Measurements from ENCODE around the gene VPS52. TPM values are rescaled to one million over a fixed set of nuclear protein-coding genes. Genes with fewer than 3 reads are reported as not detected.
A peak's percentile ranks its signal among the peaks of the same experiment; 100 is the strongest.
"Not testable (repeated sequence)": the region's sequence is repeated elsewhere in the genome, so short reads cannot be mapped to it uniquely, and the experiment has no call there.

The VPS52 gene
- total and polyA plus RNA-seq, 5 donors, result 31.1 to 39.1 (median 34.6) TPM

GRCh38 chr6:33278392-33278741 lies 6.7 kb upstream of the VPS52 start:
- no peaks in the 10 kb centered on the region for H3K4me1 ChIP-seq (ENCODE audit: control insufficient read depth, insufficient read depth, low read length)
- intact Hi-C loops (cut with DNase I), result no loop called here
- no peak for DNase-seq
- H3K4me3 ChIP-seq (ENCODE audit: low read length), result no peak overlapping the region
- no peaks in the 10 kb centered on the region for H3K9me3 ChIP-seq (ENCODE audit: control insufficient read depth, low read length)
- H3K27me3 ChIP-seq (ENCODE audit: control insufficient read depth, insufficient read depth), result no peaks in the 10 kb centered on the region
- ATAC-seq, result no peak
- no peak overlapping the region for H3K27ac ChIP-seq (ENCODE audit: low read length)
- WGBS, result 76% methylated on average over 9 of the region's 9 CpGs

DNA sequence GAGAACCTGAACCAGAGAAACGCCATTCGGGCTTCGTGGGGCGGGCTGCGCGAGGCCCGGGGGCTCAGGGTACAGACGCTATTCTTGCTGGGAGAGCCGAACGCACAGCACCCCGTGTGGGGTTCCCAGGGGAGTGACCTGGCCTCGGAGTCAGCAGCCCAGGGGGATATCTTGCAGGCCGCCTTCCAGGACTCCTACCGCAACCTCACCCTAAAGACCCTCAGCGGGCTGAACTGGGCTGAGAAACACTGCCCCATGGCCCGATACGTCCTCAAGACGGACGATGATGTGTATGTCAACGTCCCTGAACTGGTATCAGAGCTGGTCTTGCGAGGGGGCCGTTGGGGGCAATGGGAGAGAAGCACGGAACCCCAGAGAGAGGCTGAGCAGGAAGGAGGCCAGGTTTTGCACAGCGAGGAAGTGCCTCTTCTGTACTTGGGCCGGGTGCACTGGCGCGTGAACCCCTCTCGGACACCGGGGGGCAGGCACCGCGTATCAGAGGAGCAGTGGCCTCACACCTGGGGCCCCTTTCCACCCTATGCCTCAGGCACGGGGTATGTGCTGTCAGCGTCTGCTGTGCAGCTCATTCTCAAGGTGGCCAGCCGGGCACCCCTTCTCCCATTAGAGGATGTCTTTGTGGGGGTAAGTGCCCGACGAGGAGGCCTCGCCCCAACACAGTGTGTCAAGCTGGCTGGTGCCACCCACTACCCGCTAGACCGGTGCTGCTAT lies 6.2 kb upstream of the VPS52 start:
- WGBS, result 38% methylated on average over 39 of the region's 39 CpGs
- intact Hi-C loops (cut with DNase I), result no loop called here
- Histone ChIP-seq H3K9me3 (ENCODE audit: control insufficient read depth, low read length) (no peaks in the 10 kb centered on the region), H3K4me3 (ENCODE audit: low read length) (peak overlapping the region; percentile 38), H3K27me3 (ENCODE audit: control insufficient read depth, insufficient read depth) (no peaks in the 10 kb centered on the region), H3K27ac (ENCODE audit: low read length) (peak overlapping the region; percentile 76), H3K4me1 (ENCODE audit: control insufficient read depth, insufficient read depth, low read length) (no peaks in the 10 kb centered on the region)
- peak in 2 of 3 donors; percentile 55 to 71 for DNase-seq
- ATAC-seq, result peak; percentile 2

DNA sequence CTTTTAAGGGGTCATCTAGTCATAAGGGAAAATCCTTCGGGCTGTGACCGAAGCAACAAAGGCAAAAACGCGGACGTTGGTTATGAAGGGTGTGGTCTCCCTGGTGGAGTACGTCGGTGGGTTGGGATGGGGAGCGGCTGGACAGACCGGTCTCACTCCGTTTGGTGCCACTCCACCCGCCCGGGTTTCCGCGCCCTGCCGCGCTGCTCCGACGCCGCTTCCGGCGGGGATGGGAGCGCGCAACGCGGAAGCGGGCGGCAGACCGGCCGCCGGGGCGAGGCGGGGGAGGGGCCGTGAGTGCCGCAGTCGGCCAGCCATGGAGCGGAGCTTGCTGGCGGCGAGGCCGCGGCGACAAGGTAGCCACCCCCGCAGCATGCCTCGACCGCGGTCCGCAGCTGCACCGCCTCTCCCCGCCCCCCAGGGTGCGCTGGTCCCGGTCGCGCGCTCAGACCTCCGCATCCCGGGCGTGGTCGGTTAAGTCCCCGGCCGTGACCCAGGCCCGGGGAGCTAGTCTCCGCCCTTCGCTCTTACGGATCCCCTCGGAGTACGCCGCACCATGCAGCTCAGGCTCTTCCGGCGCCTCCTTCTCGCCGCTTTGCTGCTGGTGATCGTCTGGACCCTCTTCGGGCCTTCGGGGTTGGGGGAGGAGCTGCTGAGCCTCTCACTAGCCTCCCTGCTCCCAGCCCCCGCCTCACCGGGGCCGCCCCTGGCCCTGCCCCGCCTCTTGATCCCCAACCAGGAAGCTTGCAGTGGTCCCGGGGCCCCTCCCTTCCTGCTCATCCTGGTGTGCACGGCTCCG lies 5.4 kb upstream of the VPS52 start, which contains the start of gene B3GALT4:
B3GALT4 (plus strand) TSS at position 260 of the 799 bp plus-strand sequence; CDS start at position 557, 297 bp downstream.
- Histone ChIP-seq H3K9me3 (ENCODE audit: control insufficient read depth, low read length) (no peaks in the 10 kb centered on the region), H3K4me1 (ENCODE audit: control insufficient read depth, insufficient read depth, low read length) (no peaks in the 10 kb centered on the region), H3K4me3 (ENCODE audit: low read length) (peak within 1 kb of the TSS; percentile 38), H3K27me3 (ENCODE audit: control insufficient read depth, insufficient read depth) (no peaks in the 10 kb centered on the region), H3K27ac (ENCODE audit: low read length) (peak within 1 kb of the TSS; percentile 76)
- intact Hi-C loops (cut with DNase I), result no loop called here
- DNase-seq (peak; percentile 82 to 93 (median 93)), ATAC-seq (peak; percentile 79)
- under 1% methylated on average over 80 of the region's 80 CpGs for WGBS

GRCh38 chr6:33276581-33276863 lies 4.8 kb upstream of the VPS52 start:
- no peaks in the 10 kb centered on the region for H3K4me1 ChIP-seq (ENCODE audit: control insufficient read depth, insufficient read depth, low read length)
- peak overlapping the region; percentile 76 for H3K27ac ChIP-seq (ENCODE audit: low read length)
- H3K4me3 ChIP-seq (ENCODE audit: low read length), result peak overlapping the region; percentile 38
- H3K9me3 ChIP-seq (ENCODE audit: control insufficient read depth, low read length), result no peaks in the 10 kb centered on the region
- ATAC-seq (no peak), DNase-seq (no peak)
- intact Hi-C loops (cut with DNase I), result no loop called here
- no peaks in the 10 kb centered on the region for H3K27me3 ChIP-seq (ENCODE audit: control insufficient read depth, insufficient read depth)

- H3K9me3 ChIP-seq (ENCODE audit: control insufficient read depth, low read length); H3K4me1 ChIP-seq (ENCODE audit: control insufficient read depth, insufficient read depth, low read length); intact Hi-C loops (cut with DNase I); DNase-seq; ATAC-seq; H3K27me3 ChIP-seq (ENCODE audit: control insufficient read depth, insufficient read depth): not testable (repeated sequence)
- Histone ChIP-seq H3K27ac (ENCODE audit: low read length) (peak overlapping the region; percentile 76), H3K4me3 (ENCODE audit: low read length) (peak overlapping the region; percentile 38)
- 80% methylated on average over 16 of the region's 16 CpGs for WGBS
Observed at GRCh38 chr6:33275795-33276580, 4.3 kb upstream of the VPS52 start.

- Histone ChIP-seq H3K4me3 (ENCODE audit: low read length) (no peak overlapping the region), H3K27me3 (ENCODE audit: control insufficient read depth, insufficient read depth) (no peaks in the 10 kb centered on the region), H3K9me3 (ENCODE audit: control insufficient read depth, low read length) (no peaks in the 10 kb centered on the region), H3K27ac (ENCODE audit: low read length) (no peak overlapping the region), H3K4me1 (ENCODE audit: control insufficient read depth, insufficient read depth, low read length) (no peaks in the 10 kb centered on the region)
- DNase-seq (no peak), ATAC-seq (no peak)
- WGBS, result 66% methylated on average over 14 of the region's 14 CpGs
- intact Hi-C loops (cut with DNase I), result no loop called here
Observed at GRCh38 chr6:33273924-33274902, 2.5 kb upstream of the VPS52 start.

- intact Hi-C loops (cut with DNase I), result no loop called here
- Histone ChIP-seq H3K4me3 (ENCODE audit: low read length) (no peak overlapping the region), H3K27me3 (ENCODE audit: control insufficient read depth, insufficient read depth) (no peaks in the 10 kb centered on the region), H3K27ac (ENCODE audit: low read length) (no peak overlapping the region), H3K4me1 (ENCODE audit: control insufficient read depth, insufficient read depth, low read length) (no peaks in the 10 kb centered on the region), H3K9me3 (ENCODE audit: control insufficient read depth, low read length) (no peaks in the 10 kb centered on the region)
- ATAC-seq, result no peak
- no peak for DNase-seq
- WGBS, result 62% methylated on average over 11 of the region's 11 CpGs
Observed at GRCh38 chr6:33273129-33273923, 1.6 kb upstream of the VPS52 start.

DNA sequence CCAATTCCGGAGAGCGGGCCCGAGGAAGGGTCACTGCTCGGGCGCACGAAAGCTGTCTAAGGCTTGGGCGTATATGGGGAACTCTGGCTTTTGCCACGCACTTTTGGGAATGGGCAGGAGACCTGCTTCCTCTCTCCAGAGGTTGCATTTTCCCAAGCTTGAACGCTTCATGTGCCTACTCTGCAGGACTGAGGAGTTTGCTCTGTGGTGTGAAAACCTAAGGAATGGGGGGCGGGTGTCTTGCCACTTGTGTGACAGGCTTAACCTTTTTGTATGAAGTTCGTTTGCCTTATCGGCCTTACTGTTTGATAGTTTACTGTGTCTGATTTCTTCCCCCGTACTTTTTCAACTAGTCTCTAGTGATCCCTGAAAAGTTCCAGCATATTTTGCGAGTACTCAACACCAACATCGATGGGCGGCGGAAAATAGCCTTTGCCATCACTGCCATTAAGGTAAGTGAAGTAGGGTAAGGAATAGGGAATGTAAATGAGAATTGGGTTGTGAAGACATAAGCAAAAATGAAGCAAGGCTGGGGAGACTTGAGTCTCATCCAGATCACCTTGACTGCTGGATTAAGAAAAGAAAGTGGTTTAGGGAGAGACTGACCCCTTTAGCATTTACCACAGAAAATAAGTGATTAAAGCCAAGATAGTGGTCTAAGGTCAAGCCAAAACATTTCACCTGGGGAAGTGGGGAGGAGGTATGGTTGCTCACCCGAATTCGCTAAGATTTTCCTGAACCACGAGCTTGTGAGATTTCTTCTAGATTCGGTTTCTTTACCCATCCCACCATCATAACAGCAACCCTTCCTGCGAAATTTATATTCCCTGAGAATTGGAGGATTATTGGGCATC lies 826 bp upstream of the VPS52 start:
- H3K9me3 ChIP-seq (ENCODE audit: control insufficient read depth, low read length), result no peaks in the 10 kb centered on the region
- WGBS, result 11% methylated on average over 22 of the region's 22 CpGs
- DNase-seq (no peak), ATAC-seq (peak; percentile 17 to 28)
- peak overlapping the region; percentile 84 for H3K27ac ChIP-seq (ENCODE audit: low read length)
- intact Hi-C loops (cut with DNase I), result no loop called here
- H3K27me3 ChIP-seq (ENCODE audit: control insufficient read depth, insufficient read depth), result no peaks in the 10 kb centered on the region
- H3K4me1 ChIP-seq (ENCODE audit: control insufficient read depth, insufficient read depth, low read length), result no peaks in the 10 kb centered on the region
- peak overlapping the region; percentile 96 for H3K4me3 ChIP-seq (ENCODE audit: low read length)

DNA sequence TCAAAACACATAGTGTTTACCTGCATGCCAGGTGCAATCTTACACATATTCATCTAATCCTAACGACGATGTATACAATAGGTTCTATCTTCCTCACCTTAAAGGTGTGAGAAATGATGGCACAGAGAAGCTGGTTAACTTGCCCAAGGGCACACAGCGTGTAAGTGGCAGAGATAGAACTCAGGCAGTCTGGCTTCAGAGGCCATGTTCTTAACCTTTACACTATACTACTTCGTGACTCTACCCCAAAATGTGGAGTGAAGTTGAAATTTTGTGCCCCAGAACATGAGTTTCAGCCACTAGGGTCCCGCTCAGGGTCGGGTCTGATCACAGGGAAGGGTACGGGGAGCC lies 584 bp downstream of the VPS52 start:
- WGBS, result 5% methylated on average over 7 of the region's 7 CpGs
- ATAC-seq (peak; percentile 6 to 18), DNase-seq (no peak)
- peak overlapping the region; percentile 72 for H3K4me3 ChIP-seq (ENCODE audit: low read length)
- intact Hi-C loops (cut with DNase I), result no loop called here
- no peaks in the 10 kb centered on the region for H3K4me1 ChIP-seq (ENCODE audit: control insufficient read depth, insufficient read depth, low read length)
- H3K27me3 ChIP-seq (ENCODE audit: control insufficient read depth, insufficient read depth), result no peaks in the 10 kb centered on the region
- peak overlapping the region; percentile 87 for H3K27ac ChIP-seq (ENCODE audit: low read length)
- H3K9me3 ChIP-seq (ENCODE audit: control insufficient read depth, low read length), result no peaks in the 10 kb centered on the region
